HL-60 (cell line): ENCODE measurements around the gene ASPSCR1.
A peak's percentile ranks its signal among the peaks of the same experiment; 100 is the strongest.

Source experiments
- DNase-seq, 2 experiments: peaks; one replicate each; pipeline ENCODE4 v3.0.0-alpha.2; 2010 to 2020; ENCODE audit warnings: low read depth in 1 of 2, low spot score in 1 of 2
- H3K27ac ChIP-seq: fragments of 250-450 bp; sonication (Bioruptor Pico); replicated peaks from 2 replicates; pipeline ENCODE4 v1.5.1; 2020; ENCODE audit warnings: mild to moderate bottlenecking, moderate library complexity
- H3K27me3 ChIP-seq: fragments of 250-450 bp; sonication (Bioruptor Pico); 2 replicates; pipeline ENCODE4 v1.5.1; 2021; ENCODE audit warnings: mild to moderate bottlenecking, moderate library complexity; ENCODE audit not compliant: insufficient read depth, poor library complexity, severe bottlenecking
- H3K4me3 ChIP-seq: replicated peaks from 2 replicates; pipeline ENCODE4 v1.5.1; 2011; ENCODE audit warnings: mild to moderate bottlenecking, control low read depth, low read length; ENCODE audit not compliant: insufficient read depth
- GABPA ChIP-seq: IDR thresholded peaks from 2 replicates; pipeline ENCODE4 v1.6.1; 2012; ENCODE audit warnings: low read depth
- POLR2AphosphoS5 ChIP-seq: IDR thresholded peaks from 2 replicates; pipeline ENCODE4 v1.6.1; 2012; ENCODE audit warnings: low read depth
- REST ChIP-seq: IDR thresholded peaks from 2 replicates; pipeline ENCODE4 v1.6.1; 2012; ENCODE audit warnings: low read depth; ENCODE audit not compliant: insufficient replicate concordance
- SPI1 ChIP-seq: IDR thresholded peaks from 2 replicates; pipeline ENCODE4 v1.6.1; 2012; ENCODE audit warnings: low read depth, mild to moderate bottlenecking, borderline replicate concordance
- TF ChIP-seq, protein P1 (sequence below): IDR thresholded peaks from one replicate; pipeline ENCODE4 v1.5.1; 2011; ENCODE audit warnings: low read length, control low read depth, inconsistent platforms; ENCODE audit not compliant: insufficient read depth

Gene ASPSCR1

GRCh38 chr17:82029391-82029790 lies 52.0 kb downstream of the ASPSCR1 start:
- Histone ChIP-seq H3K27me3 (no peaks in the 10 kb centered on the region), H3K27ac (no peak overlapping the region), H3K4me3 (no peak overlapping the region)
- DNase-seq, result no peak
- TF ChIP-seq, protein P1, sequence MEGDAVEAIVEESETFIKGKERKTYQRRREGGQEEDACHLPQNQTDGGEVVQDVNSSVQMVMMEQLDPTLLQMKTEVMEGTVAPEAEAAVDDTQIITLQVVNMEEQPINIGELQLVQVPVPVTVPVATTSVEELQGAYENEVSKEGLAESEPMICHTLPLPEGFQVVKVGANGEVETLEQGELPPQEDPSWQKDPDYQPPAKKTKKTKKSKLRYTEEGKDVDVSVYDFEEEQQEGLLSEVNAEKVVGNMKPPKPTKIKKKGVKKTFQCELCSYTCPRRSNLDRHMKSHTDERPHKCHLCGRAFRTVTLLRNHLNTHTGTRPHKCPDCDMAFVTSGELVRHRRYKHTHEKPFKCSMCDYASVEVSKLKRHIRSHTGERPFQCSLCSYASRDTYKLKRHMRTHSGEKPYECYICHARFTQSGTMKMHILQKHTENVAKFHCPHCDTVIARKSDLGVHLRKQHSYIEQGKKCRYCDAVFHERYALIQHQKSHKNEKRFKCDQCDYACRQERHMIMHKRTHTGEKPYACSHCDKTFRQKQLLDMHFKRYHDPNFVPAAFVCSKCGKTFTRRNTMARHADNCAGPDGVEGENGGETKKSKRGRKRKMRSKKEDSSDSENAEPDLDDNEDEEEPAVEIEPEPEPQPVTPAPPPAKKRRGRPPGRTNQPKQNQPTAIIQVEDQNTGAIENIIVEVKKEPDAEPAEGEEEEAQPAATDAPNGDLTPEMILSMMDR, result no peak
- TF ChIP-seq REST, result no peak
- TF ChIP-seq POLR2AphosphoS5, result no peak
- TF ChIP-seq GABPA, result no peak
- no peak for TF ChIP-seq SPI1

DNA sequence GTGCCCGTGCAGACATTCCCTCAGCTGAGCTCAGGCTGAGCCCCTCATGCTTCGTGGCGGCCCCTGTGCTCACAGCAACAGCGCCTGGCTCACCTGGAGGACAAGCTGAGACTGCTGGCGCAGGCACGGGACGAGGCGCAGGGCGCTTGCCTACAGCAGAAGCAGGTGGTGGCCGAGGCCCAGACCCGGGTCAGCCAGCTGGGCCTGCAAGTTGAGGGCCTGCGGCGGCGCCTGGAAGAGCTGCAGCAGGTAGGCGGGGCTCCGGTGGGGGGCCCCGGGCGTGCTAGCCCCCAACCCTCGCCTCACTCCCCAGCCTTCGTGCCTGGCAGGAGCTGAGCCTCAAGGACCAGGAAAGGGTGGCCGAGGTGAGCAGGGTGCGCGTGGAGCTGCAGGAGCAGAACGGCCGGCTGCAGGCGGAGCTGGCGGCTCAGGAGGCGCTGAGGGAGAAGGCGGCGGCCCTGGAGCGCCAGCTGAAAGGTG lies 52.6 kb downstream of the ASPSCR1 start:
- TF ChIP-seq GABPA, result no peak
- TF ChIP-seq, protein P1, result no peak
- no peak for TF ChIP-seq SPI1
- TF ChIP-seq POLR2AphosphoS5, result no peak
- no peak for TF ChIP-seq REST
- H3K27ac ChIP-seq, result no peak overlapping the region
- no peaks in the 10 kb centered on the region for H3K27me3 ChIP-seq
- 0 out of 2 replicates have a peak overlapping the region, but pooled peaks have one; percentile 56 for H3K4me3 ChIP-seq
- DNase-seq, result no peak

GRCh38 chr17:82030470-82031302 lies 53.3 kb downstream of the ASPSCR1 start:
- DNase-seq, result peak; percentile 85 to 90
- no peaks in the 10 kb centered on the region for H3K27me3 ChIP-seq
- peak overlapping the region; percentile 56 for H3K4me3 ChIP-seq
- peak; percentile 67 for TF ChIP-seq POLR2AphosphoS5
- TF ChIP-seq SPI1, result no peak
- no peak; the same call in 1 of the 2 replicates for TF ChIP-seq GABPA
- peak; percentile 26 for TF ChIP-seq REST
- TF ChIP-seq, protein P1, result peak; percentile 66
- H3K27ac ChIP-seq, result peak overlapping the region; percentile 82
